SIG-M5 treated with dmso at 0.1 percent for 504 hours (cell line): Measurements from ENCODE around the gene ANO9.
"Not testable (repeated sequence)": the region's sequence is repeated elsewhere in the genome, so short reads cannot be mapped to it uniquely, and the experiment has no call there.

ENCODE experiments used
- DNase-seq: peaks from one replicate; lab custom pipeline; 2025; ENCODE audit not compliant: unreplicated experiment; lab: John Stamatoyannopoulos, UW

ANO9 gene

GRCh38 chr11:472272-472671 lies 30.5 kb upstream of the ANO9 start:
- DNase-seq = no peak

DNA sequence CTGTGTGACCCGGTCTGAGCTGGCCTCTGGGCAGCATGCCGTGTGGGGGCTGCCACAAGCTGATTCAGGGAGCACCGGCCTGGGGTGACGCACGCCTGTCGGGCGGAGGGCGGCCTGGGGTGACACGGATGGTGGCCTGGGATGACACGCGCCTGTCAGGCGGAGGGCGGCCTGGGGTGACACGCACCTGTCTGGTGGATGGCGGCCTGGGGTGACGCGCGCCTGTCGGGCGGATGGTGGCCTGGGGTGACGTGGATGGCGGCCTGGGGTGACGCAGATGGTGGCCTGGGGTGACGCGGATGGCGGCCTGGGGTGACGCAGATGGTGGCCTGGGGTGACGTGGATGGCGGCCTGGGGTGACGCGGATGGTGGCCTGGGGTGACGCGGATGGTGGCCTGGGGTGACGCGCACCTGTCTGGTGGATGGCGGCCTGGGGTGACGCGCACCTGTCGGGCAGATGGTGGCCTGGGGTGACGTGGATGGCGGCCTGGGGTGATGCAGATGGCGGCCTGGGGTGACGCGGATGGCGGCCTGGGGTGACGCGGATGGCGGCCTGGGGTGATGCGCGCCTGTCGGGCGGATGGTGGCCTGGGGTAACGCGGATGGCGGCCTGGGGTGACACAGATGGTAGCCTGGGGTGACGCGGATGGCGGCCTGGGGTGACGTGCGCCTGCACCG lies 29.8 kb upstream of the ANO9 start:
- DNase-seq = no peak

GRCh38 chr11:469684-470560 lies 28.1 kb upstream of the ANO9 start:
- no peak for DNase-seq

GRCh38 chr11:469026-469683 lies 27.3 kb upstream of the ANO9 start:
- not testable (repeated sequence) for DNase-seq

GRCh38 chr11:468493-468892 lies 26.7 kb upstream of the ANO9 start:
- DNase-seq = no peak

- no peak for DNase-seq
Observed at GRCh38 chr11:468036-468435, 26.2 kb upstream of the ANO9 start.

GRCh38 chr11:465896-466530 lies 24.2 kb upstream of the ANO9 start:
- no peak for DNase-seq

GRCh38 chr11:464316-464715 lies 22.5 kb upstream of the ANO9 start:
- DNase-seq = no peak

GRCh38 chr11:462107-462890 lies 20.5 kb upstream of the ANO9 start:
- no peak for DNase-seq

GRCh38 chr11:461626-462025 lies 19.8 kb upstream of the ANO9 start:
- no peak for DNase-seq

GRCh38 chr11:460331-461199 lies 18.8 kb upstream of the ANO9 start:
- DNase-seq = no peak

- no peak for DNase-seq
Observed at GRCh38 chr11:459511-460220, 17.9 kb upstream of the ANO9 start.

- no peak for DNase-seq
Observed at GRCh38 chr11:457111-457760, 15.4 kb upstream of the ANO9 start.

- no peak for DNase-seq
Observed at GRCh38 chr11:456533-456932, 14.7 kb upstream of the ANO9 start.

DNA sequence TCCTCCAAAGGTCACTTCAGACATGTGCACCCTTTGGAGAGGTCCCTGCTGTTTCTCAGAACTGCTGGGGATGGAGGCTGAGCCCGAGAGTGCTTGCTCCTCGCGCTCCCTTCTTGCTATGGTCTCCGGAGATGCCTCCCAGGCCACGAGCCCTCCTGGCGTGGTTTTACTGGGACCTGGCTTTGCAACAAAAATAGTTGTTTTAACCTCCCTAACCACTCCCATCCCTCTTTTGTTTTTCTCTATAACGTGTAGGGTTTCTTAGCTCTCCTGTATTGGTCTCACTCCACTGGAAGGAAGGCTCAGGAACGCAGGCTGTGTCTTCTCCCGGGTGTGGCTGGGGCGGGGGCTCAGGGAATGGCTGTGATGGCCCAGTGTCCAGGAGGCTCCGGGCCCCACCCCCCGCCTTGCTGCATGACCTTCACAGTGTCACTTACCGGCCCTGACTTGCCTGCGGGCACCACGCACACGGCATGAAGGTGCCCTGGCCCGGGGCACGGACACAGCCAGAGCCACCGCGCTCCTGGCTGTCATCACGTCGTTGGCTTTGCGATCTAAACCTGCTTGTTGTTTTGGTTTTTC lies 13.8 kb upstream of the ANO9 start:
- no peak for DNase-seq

GRCh38 chr11:454801-455565 lies 13.2 kb upstream of the ANO9 start:
- DNase-seq = no peak

- no peak for DNase-seq
Observed at GRCh38 chr11:454043-454442, 12.2 kb upstream of the ANO9 start.

GRCh38 chr11:453564-453963 lies 11.8 kb upstream of the ANO9 start:
- DNase-seq = no peak
